Measurements from ENCODE around the gene ST3GAL2. TPM values are rescaled to one million over a fixed set of nuclear protein-coding genes. Genes with fewer than 3 reads are reported as not detected.
"Not testable (repeated sequence)": the region's sequence is repeated elsewhere in the genome, so short reads cannot be mapped to it uniquely, and the experiment has no call there.

The ST3GAL2 gene
- total RNA-seq, 1 donor from 2014 or later = 134 TPM

- DNase-seq = no peak
- Mint-ChIP-seq H3K9me3 (ENCODE audit: unreplicated experiment) (peaks cover 4% of the 10 kb centered on the region), H3K4me3 (ENCODE audit: unreplicated experiment) (no peak overlapping the region), H3K4me1 (ENCODE audit: low read depth, unreplicated experiment) (peaks cover 17% of the 10 kb centered on the region), H3K27me3 (ENCODE audit: unreplicated experiment) (peaks cover 3% of the 10 kb centered on the region), H3K36me3 (ENCODE audit: unreplicated experiment) (peaks cover 5% of the 10 kb centered on the region), H3K27ac (ENCODE audit: unreplicated experiment) (no peak overlapping the region)
- TF ChIP-seq CTCF (IDR thresholded peaks at IDR 0.05; ENCODE audit: partially characterized antibody, unreplicated experiment) = no peak
Measured at GRCh38 chr16:70410734-70411133, 28.2 kb downstream of the ST3GAL2 start.

- Mint-ChIP-seq H3K36me3 (ENCODE audit: unreplicated experiment) (peaks cover 5% of the 10 kb centered on the region), H3K4me3 (ENCODE audit: unreplicated experiment) (peak overlapping the region; percentile 77), H3K27me3 (ENCODE audit: unreplicated experiment) (peaks cover 7% of the 10 kb centered on the region), H3K4me1 (ENCODE audit: low read depth, unreplicated experiment) (peaks cover 23% of the 10 kb centered on the region), H3K27ac (ENCODE audit: unreplicated experiment) (peak overlapping the region; percentile 77), H3K9me3 (ENCODE audit: unreplicated experiment) (peaks cover 5% of the 10 kb centered on the region)
- peak; percentile 39 for DNase-seq
- no peak for TF ChIP-seq CTCF (IDR thresholded peaks at IDR 0.05; ENCODE audit: partially characterized antibody, unreplicated experiment)
Measured at GRCh38 chr16:70407811-70408274, 31.1 kb downstream of the ST3GAL2 start.

GRCh38 chr16:70406104-70406503, 32.8 kb downstream of the ST3GAL2 start:
- DNase-seq; H3K36me3 Mint-ChIP-seq (ENCODE audit: unreplicated experiment); H3K27ac Mint-ChIP-seq (ENCODE audit: unreplicated experiment); H3K4me3 Mint-ChIP-seq (ENCODE audit: unreplicated experiment); H3K9me3 Mint-ChIP-seq (ENCODE audit: unreplicated experiment): not testable (repeated sequence)
- Mint-ChIP-seq H3K4me1 (ENCODE audit: low read depth, unreplicated experiment) (peaks cover 26% of the 10 kb centered on the region), H3K27me3 (ENCODE audit: unreplicated experiment) (peaks cover 10% of the 10 kb centered on the region)

- Mint-ChIP-seq H3K27me3 (ENCODE audit: unreplicated experiment) (peaks cover 8% of the 10 kb centered on the region), H3K4me1 (ENCODE audit: low read depth, unreplicated experiment) (peaks cover 35% of the 10 kb centered on the region), H3K9me3 (ENCODE audit: unreplicated experiment) (peaks cover 7% of the 10 kb centered on the region), H3K4me3 (ENCODE audit: unreplicated experiment) (no peak overlapping the region), H3K27ac (ENCODE audit: unreplicated experiment) (no peak overlapping the region), H3K36me3 (ENCODE audit: unreplicated experiment) (no peaks in the 10 kb centered on the region)
- no peak for DNase-seq
- TF ChIP-seq CTCF (IDR thresholded peaks at IDR 0.05; ENCODE audit: partially characterized antibody, unreplicated experiment) = no peak
Measured at GRCh38 chr16:70402916-70403659, 35.8 kb downstream of the ST3GAL2 start.

- Mint-ChIP-seq H3K4me1 (ENCODE audit: low read depth, unreplicated experiment) (peaks cover 41% of the 10 kb centered on the region), H3K9me3 (ENCODE audit: unreplicated experiment) (peaks cover 10% of the 10 kb centered on the region), H3K27me3 (ENCODE audit: unreplicated experiment) (peaks cover 10% of the 10 kb centered on the region), H3K4me3 (ENCODE audit: unreplicated experiment) (peak overlapping the region; percentile 50), H3K27ac (ENCODE audit: unreplicated experiment) (peak overlapping the region; percentile 89), H3K36me3 (ENCODE audit: unreplicated experiment) (no peaks in the 10 kb centered on the region)
- DNase-seq = no peak
- TF ChIP-seq CTCF (IDR thresholded peaks at IDR 0.05; ENCODE audit: partially characterized antibody, unreplicated experiment) = no peak
Measured at GRCh38 chr16:70399951-70400350, 38.9 kb downstream of the ST3GAL2 start.

All from glutamatergic neuron (in vitro differentiated cells).